ENCODE data around the gene ALKBH2. TPM values are rescaled to one million over a fixed set of nuclear protein-coding genes. Genes with fewer than 3 reads are reported as not detected.

Gene ALKBH2
- total and polyA plus RNA-seq, 2 experiments from 2014 or later: 16.4 to 35.9 TPM

DNA sequence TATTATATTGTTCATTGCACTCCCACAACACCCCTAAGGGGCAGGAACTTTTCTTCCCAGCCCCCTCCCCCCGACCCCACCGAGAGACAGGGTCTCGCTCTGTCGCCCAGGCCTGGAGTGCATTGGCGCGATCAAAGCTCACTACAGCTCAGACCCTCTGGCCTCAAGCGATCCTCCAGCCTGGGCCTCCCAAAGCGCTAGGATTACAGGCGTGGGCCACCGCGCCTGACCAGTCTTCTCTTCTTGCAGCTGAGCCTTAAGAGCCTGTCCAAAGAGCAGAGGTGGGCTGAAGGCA lies 3.8 kb upstream of the ALKBH2 start:
- peaks cover 49% of the 10 kb centered on the region for H3K36me3 Mint-ChIP-seq (ENCODE audit: low read depth)
- peak overlapping the region; percentile 91 for H2AFZ ChIP-seq
- peaks cover 25% of the 10 kb centered on the region for H4K20me1 ChIP-seq (replicated peaks; ENCODE audit: insufficient read depth)
- H3K79me2 ChIP-seq (replicated peaks; ENCODE audit: insufficient read depth): peaks cover 36% of the 10 kb centered on the region
- H3K4me3 Mint-ChIP-seq: peak overlapping the region; percentile 91
- peaks cover 19% of the 10 kb centered on the region for H3K27me3 Mint-ChIP-seq (ENCODE audit: insufficient read depth, low read depth, poor library complexity)
- no peaks in the 10 kb centered on the region for H3F3A ChIP-seq (replicated peaks; ENCODE audit: low read depth)
- peaks cover 12% of the 10 kb centered on the region; the same call in 1 of the 2 replicates for H3K4me1 ChIP-seq (ENCODE audit: insufficient read depth)
- H3K4me3 ChIP-seq: peak overlapping the region; percentile 95
- peaks cover 6% of the 10 kb centered on the region for H3K27me3 ChIP-seq (ENCODE audit: insufficient read depth)
- TF ChIP-seq EZH2phosphoT487 (IDR thresholded peaks at IDR 0.05; ENCODE audit: unreplicated experiment) (no peak), STAT1 (IDR thresholded peaks at IDR 0.05; ENCODE audit: unreplicated experiment) (no peak), ZNF331 (CRISPR knock-in tag; IDR thresholded peaks at IDR 0.05; ENCODE audit: low read depth) (no peak), CTCF (conservative IDR thresholded peaks at IDR 0.05; ENCODE audit: low read depth in 2 of 2) (no peak)
- H3K27ac ChIP-seq (ENCODE audit: low read depth): 0 out of 2 replicates have a peak overlapping the region, but pooled peaks have one; percentile 55
- no peaks in the 10 kb centered on the region for H3K9me3 Mint-ChIP-seq
- peak overlapping the region; percentile 90 for H3K4me2 ChIP-seq
- H3K4me1 Mint-ChIP-seq: peaks cover 18% of the 10 kb centered on the region
- DNase-seq (ENCODE audit: low spot score) (no peak), ATAC-seq (no peak)
- H3K36me3 ChIP-seq (ENCODE audit: insufficient read depth): peaks cover 30% of the 10 kb centered on the region
- peak overlapping the region; percentile 97; the same call in 1 of the 2 replicates for H3K27ac Mint-ChIP-seq
- peaks cover 2% of the 10 kb centered on the region; the same call in 1 of the 2 replicates for H3K9me2 ChIP-seq (ENCODE audit: insufficient read depth)

- H3K27ac ChIP-seq (ENCODE audit: low read depth): no peak overlapping the region
- peaks cover 6% of the 10 kb centered on the region for H3K27me3 ChIP-seq (ENCODE audit: insufficient read depth)
- H4K20me1 ChIP-seq (replicated peaks; ENCODE audit: insufficient read depth): no peaks in the 10 kb centered on the region
- 0 out of 2 replicates have a peak, but pooled peaks cover 7% of the 10 kb centered on the region for H3K36me3 ChIP-seq (ENCODE audit: insufficient read depth)
- Mint-ChIP-seq H3K27ac (no peak overlapping the region), H3K9me3 (no peaks in the 10 kb centered on the region), H3K4me1 (peaks cover 10% of the 10 kb centered on the region), H3K36me3 (ENCODE audit: low read depth) (peaks cover 45% of the 10 kb centered on the region), H3K4me3 (peak overlapping the region; percentile 73), H3K27me3 (ENCODE audit: insufficient read depth, low read depth, poor library complexity) (peaks cover 15% of the 10 kb centered on the region)
- TF ChIP-seq JUNB (IDR thresholded peaks at IDR 0.05; ENCODE audit: unreplicated experiment) (no peak), EZH2 (IDR thresholded peaks at IDR 0.05; ENCODE audit: low read depth, unreplicated experiment) (no peak), EZH2phosphoT487 (IDR thresholded peaks at IDR 0.05; ENCODE audit: unreplicated experiment) (no peak)
- peaks cover 2% of the 10 kb centered on the region; the same call in 1 of the 2 replicates for H3K9me2 ChIP-seq (ENCODE audit: insufficient read depth)
- no peaks in the 10 kb centered on the region for H3F3A ChIP-seq (replicated peaks; ENCODE audit: low read depth)
- no peak for DNase-seq (ENCODE audit: low spot score)
- H3K4me3 ChIP-seq: peak overlapping the region; percentile 52
- H3K79me2 ChIP-seq (replicated peaks; ENCODE audit: insufficient read depth): peaks cover 9% of the 10 kb centered on the region; the same call in 1 of the 2 replicates
- peak overlapping the region; percentile 99 for H2AFZ ChIP-seq
- peak overlapping the region; percentile 76 for H3K4me2 ChIP-seq
- ATAC-seq: no peak
- H3K4me1 ChIP-seq (ENCODE audit: insufficient read depth): 0 out of 2 replicates have a peak, but pooled peaks cover 8% of the 10 kb centered on the region
Observed at GRCh38 chr12:109092497-109093021, 713 bp downstream of the ALKBH2 start.

DNA sequence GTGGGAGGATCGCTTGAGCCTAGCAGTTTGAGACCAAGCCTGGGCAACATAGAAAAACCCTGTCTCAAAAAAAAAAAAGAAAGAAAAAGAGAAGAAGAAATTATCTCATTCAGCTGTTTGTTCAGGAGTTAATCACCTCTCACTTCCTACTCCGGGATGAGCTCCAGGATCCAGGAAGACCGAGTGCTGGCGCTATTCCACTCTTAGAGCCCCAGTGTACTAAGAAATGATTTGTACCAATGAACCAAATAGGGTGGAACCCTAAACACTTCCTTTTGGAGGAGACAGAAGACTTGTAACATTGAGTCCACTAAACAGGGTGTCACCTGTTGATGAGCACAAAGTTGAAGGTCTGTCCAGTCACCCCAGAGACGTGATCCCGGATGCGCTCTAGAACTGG lies 3.6 kb downstream of the ALKBH2 start:
- H3K9me3 Mint-ChIP-seq: no peaks in the 10 kb centered on the region
- peaks cover 48% of the 10 kb centered on the region for H3K36me3 Mint-ChIP-seq (ENCODE audit: low read depth)
- peaks cover 11% of the 10 kb centered on the region for H3K27me3 Mint-ChIP-seq (ENCODE audit: insufficient read depth, low read depth, poor library complexity)
- Histone ChIP-seq H3K4me2 (no peak overlapping the region), H3F3A (replicated peaks; ENCODE audit: low read depth) (no peaks in the 10 kb centered on the region), H3K27me3 (ENCODE audit: insufficient read depth) (peaks cover 6% of the 10 kb centered on the region), H2AFZ (no peak overlapping the region), H3K27ac (ENCODE audit: low read depth) (no peak overlapping the region), H3K4me3 (no peak overlapping the region), H4K20me1 (replicated peaks; ENCODE audit: insufficient read depth) (no peaks in the 10 kb centered on the region), H3K36me3 (ENCODE audit: insufficient read depth) (0 out of 2 replicates have a peak, but pooled peaks cover 8% of the 10 kb centered on the region), H3K79me2 (replicated peaks; ENCODE audit: insufficient read depth) (peaks cover 9% of the 10 kb centered on the region; the same call in 1 of the 2 replicates), H3K9me2 (ENCODE audit: insufficient read depth) (peaks cover 2% of the 10 kb centered on the region; the same call in 1 of the 2 replicates), H3K4me1 (ENCODE audit: insufficient read depth) (0 out of 2 replicates have a peak, but pooled peaks cover 8% of the 10 kb centered on the region)
- H3K4me1 Mint-ChIP-seq: peaks cover 10% of the 10 kb centered on the region
- no peak overlapping the region for H3K27ac Mint-ChIP-seq
- no peak for ATAC-seq
- no peak for DNase-seq (ENCODE audit: low spot score)
- H3K4me3 Mint-ChIP-seq: no peak overlapping the region
- no peak for TF ChIP-seq NANOG (IDR thresholded peaks at IDR 0.05; ENCODE audit: borderline replicate concordance)
- TF ChIP-seq CTCF (conservative IDR thresholded peaks at IDR 0.05; ENCODE audit: low read depth in 2 of 2): no peak
- TF ChIP-seq ETS1 (IDR thresholded peaks at IDR 0.05): no peak
- TF ChIP-seq EZH2phosphoT487 (IDR thresholded peaks at IDR 0.05; ENCODE audit: unreplicated experiment): no peak
